Measurements from ENCODE around the gene SPRR4.

DNA sequence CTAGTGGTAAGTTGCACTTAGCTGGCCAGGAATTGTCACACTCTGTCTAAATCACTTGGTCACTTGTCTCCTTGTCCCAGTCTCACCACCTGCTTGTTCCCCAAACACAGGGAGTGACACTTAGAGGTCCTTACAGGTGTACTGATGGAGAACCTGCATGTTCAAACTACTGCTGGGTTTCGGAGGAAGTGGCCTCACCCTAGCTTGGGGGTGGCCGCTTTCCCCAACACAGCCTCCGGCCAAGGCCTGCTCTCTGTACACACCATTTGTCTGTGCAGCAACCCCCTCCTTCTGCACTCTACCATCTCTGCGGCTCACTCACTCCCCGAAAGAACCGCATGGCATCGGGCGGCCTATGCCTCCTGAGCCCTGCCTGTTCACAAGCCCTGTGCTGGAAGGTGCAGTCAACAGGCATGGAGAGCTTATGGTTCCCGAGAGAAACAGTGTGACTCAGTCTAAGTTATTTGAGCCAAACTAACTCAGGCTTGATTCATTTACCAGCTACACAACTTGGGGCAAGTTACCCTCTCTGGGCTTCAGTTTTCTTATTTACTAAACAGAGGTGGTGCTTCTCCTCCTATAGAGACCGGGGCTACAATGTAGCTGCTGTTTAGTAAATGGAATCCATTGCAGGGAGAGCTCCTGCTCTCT is 10.5 kb upstream of the SPRR4 start:
- TF ChIP-seq, protein P1, sequence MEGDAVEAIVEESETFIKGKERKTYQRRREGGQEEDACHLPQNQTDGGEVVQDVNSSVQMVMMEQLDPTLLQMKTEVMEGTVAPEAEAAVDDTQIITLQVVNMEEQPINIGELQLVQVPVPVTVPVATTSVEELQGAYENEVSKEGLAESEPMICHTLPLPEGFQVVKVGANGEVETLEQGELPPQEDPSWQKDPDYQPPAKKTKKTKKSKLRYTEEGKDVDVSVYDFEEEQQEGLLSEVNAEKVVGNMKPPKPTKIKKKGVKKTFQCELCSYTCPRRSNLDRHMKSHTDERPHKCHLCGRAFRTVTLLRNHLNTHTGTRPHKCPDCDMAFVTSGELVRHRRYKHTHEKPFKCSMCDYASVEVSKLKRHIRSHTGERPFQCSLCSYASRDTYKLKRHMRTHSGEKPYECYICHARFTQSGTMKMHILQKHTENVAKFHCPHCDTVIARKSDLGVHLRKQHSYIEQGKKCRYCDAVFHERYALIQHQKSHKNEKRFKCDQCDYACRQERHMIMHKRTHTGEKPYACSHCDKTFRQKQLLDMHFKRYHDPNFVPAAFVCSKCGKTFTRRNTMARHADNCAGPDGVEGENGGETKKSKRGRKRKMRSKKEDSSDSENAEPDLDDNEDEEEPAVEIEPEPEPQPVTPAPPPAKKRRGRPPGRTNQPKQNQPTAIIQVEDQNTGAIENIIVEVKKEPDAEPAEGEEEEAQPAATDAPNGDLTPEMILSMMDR (IDR thresholded peaks at IDR 0.05; ENCODE audit: low read depth, low read length) = no peak
- no peak for TF ChIP-seq EZH2phosphoT487 (IDR thresholded peaks at IDR 0.05; ENCODE audit: low read depth)
